ENCODE measurements around the gene TECTA.
"Not testable (repeated sequence)": the region's sequence is repeated elsewhere in the genome, so short reads cannot be mapped to it uniquely, and the experiment has no call there.

Gene TECTA

GRCh38 chr11:121229495-121230215, 128.6 kb downstream of the TECTA start:
- no peak for TF ChIP-seq POLR2A (IDR thresholded peaks at IDR 0.05; ENCODE audit: low read depth, low read length)
- DNase-seq (ENCODE audit: insufficient read length, low spot score) (no peak), FAIRE-seq (no peak)

GRCh38 chr11:121231576-121232278, 130.7 kb downstream of the TECTA start:
- DNase-seq (ENCODE audit: insufficient read length, low spot score) (no peak), FAIRE-seq (no peak)
- TF ChIP-seq POLR2A (IDR thresholded peaks at IDR 0.05; ENCODE audit: low read depth, low read length), result no peak

GRCh38 chr11:121235057-121235456, 134.0 kb downstream of the TECTA start:
- DNase-seq (ENCODE audit: insufficient read length, low spot score) (no peak), FAIRE-seq (no peak)
- no peak for TF ChIP-seq POLR2A (IDR thresholded peaks at IDR 0.05; ENCODE audit: low read depth, low read length)

- DNase-seq (ENCODE audit: insufficient read length, low spot score) (no peak), FAIRE-seq (no peak)
- TF ChIP-seq POLR2A (IDR thresholded peaks at IDR 0.05; ENCODE audit: low read depth, low read length), result no peak
These were observed 135.3 kb downstream of the TECTA start for GRCh38 chr11:121236115-121237001.

GRCh38 chr11:121237247-121237646, 136.2 kb downstream of the TECTA start:
- not testable (repeated sequence) for DNase-seq (ENCODE audit: insufficient read length, low spot score); FAIRE-seq

GRCh38 chr11:121237686-121238658, 136.9 kb downstream of the TECTA start:
- no peak for TF ChIP-seq POLR2A (IDR thresholded peaks at IDR 0.05; ENCODE audit: low read depth, low read length)
- FAIRE-seq, result no peak
- no peak for DNase-seq (ENCODE audit: insufficient read length, low spot score)

GRCh38 chr11:121238956-121239355, 137.9 kb downstream of the TECTA start:
- TF ChIP-seq POLR2A (IDR thresholded peaks at IDR 0.05; ENCODE audit: low read depth, low read length), result no peak
- FAIRE-seq (no peak), DNase-seq (ENCODE audit: insufficient read length, low spot score) (no peak)

- FAIRE-seq; DNase-seq (ENCODE audit: insufficient read length, low spot score): not testable (repeated sequence)
These were observed 139.0 kb downstream of the TECTA start for GRCh38 chr11:121240001-121240400.

- DNase-seq (ENCODE audit: insufficient read length, low spot score) (no peak), FAIRE-seq (no peak)
These were observed 139.7 kb downstream of the TECTA start for GRCh38 chr11:121240650-121241303.

More at GRCh38 chr11:121240650-121241303, 139.7 kb downstream of the TECTA start:
- no peak for TF ChIP-seq POLR2A (IDR thresholded peaks at IDR 0.05; ENCODE audit: low read depth, low read length)
